Subcutaneous adipose tissue (tissue), 4 donors: ENCODE measurements around the gene USP10. TPM values are rescaled to one million over a fixed set of nuclear protein-coding genes. Genes with fewer than 3 reads are reported as not detected.

Source experiments
- CTCF ChIP-seq: fragments of 450-650 bp; IDR thresholded peaks from one replicate; pipeline ENCODE4 v1.5.1; 2016; ENCODE audit warnings: low read depth, mild to moderate bottlenecking, control low read depth, antibody characterized with exemption, moderate library complexity
- total RNA-seq, 4 donors: library from RNA; depleted of rRNA; stranded (reverse); fragments of >200 nt; gene quantifications; one replicate each; pipeline ENCODE4 v1.1.0, GENCODE V29; 2016

Gene USP10
- total RNA-seq, 4 donors from 2014 or later = 29.7 to 85.1 (median 43.5) TPM

DNA sequence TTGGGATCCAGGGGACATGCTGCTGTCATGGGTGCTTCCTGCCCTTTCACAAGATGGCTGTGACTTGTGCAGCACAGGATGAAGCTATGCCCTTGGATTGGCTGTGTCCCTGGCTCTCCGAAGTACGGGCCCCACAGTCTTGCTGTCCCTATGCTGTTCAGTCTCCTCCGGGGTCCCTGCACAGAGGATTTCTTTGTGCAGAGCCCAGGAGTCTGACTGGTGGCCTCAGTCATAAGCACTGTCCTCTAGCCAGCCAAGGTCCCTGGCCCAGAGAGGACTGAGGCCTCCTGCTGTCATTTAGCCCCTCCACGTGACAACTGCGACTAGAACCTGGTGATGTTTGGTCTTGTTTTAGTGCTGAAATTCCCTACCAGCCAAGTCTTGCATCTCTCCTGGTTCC lies 77.6 kb downstream of the USP10 start:
- TF ChIP-seq CTCF = no peak

- TF ChIP-seq CTCF = no peak
Measured at GRCh38 chr16:84778720-84779119, 78.9 kb downstream of the USP10 start.

GRCh38 chr16:84780063-84780462 lies 80.3 kb downstream of the USP10 start:
- no peak for TF ChIP-seq CTCF

DNA sequence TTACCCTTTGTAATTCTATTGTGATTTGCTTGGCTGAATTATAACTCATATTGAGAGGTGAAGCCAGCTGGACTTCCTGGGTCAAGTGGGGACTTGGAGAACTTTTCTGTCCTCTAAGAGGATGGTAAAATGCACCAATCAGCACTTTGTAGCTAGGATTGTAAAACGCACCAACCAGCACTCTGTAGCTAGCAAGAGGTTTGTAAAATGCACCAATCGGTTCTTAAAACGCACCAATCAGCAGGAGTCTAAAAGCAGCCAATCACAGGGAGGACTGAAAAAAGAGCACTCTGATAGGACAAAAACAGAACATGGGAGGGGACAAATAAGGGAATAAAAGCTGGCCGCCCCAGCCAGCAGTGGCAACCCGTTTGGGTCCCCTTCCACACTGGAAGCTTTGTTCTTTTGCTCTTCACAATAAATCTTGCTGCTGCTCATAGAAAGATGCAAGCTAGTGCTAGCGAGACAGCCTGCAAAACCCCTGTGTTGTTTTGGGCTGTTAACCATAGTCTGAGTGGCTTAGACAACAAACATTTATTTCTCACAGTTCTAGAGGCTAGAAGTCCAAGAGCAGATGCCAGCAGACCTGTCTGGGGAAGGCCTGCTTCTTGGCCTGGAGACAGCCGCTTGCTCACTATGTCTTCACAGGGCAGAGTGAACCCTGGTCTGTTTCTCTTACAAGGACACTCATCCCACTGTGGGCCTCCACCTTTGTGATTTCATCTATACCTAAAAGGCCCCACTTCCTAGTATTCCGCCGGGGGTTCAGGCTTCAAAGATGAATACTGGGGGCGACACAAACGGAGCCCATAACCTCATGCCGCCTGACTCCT lies 81.0 kb downstream of the USP10 start:
- TF ChIP-seq CTCF = no peak

GRCh38 chr16:84782846-84783245 lies 83.0 kb downstream of the USP10 start:
- TF ChIP-seq CTCF = no peak

- no peak for TF ChIP-seq CTCF
Measured at GRCh38 chr16:84785843-84786581, 86.2 kb downstream of the USP10 start.

- TF ChIP-seq CTCF = no peak
Measured at GRCh38 chr16:84786605-84787262, 86.9 kb downstream of the USP10 start.
